T-helper 1 cell (primary cell): ENCODE measurements around the gene SPATA22.
"Not testable (repeated sequence)": the region's sequence is repeated elsewhere in the genome, so short reads cannot be mapped to it uniquely, and the experiment has no call there.

ENCODE experiments used
- DNase-seq, 5 donors: peaks; one replicate each; pipeline ENCODE4 v3.0.0-alpha.2; 2012 to 2020
- total RNA-seq, 4 donors: gene quantifications; one replicate each; lab custom pipeline; 2026; lab: John Stamatoyannopoulos, UW

The SPATA22 gene
- total RNA-seq: 0 to 0.27 (median 0.08) reads per million in 4 donors

GRCh38 chr17:3471599-3471998 is at the start of gene SPATA22:
TSS of gene SPATA22 (minus strand) at chr17:3471819. CDS start at chr17:3469325, 2,494 bp downstream.
- DNase-seq: no peak

DNA sequence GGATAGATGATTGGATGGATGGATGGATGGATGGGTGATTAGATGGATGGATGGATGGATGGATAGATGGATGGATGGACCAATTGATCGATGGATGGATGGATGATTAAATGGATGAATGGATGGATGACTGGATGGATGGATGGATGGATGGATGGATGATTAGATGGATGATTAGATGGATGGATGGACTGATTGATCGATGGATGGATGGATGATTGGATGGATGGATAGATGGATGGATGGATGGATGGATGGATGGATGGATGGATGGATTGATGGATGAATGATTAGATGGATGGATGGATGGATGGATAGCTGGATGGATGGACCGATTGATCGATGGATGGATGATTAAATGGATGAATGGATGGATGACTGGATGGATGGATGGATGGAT is 47.9 kb upstream of the SPATA22 start:
- not testable (repeated sequence) for DNase-seq

DNA sequence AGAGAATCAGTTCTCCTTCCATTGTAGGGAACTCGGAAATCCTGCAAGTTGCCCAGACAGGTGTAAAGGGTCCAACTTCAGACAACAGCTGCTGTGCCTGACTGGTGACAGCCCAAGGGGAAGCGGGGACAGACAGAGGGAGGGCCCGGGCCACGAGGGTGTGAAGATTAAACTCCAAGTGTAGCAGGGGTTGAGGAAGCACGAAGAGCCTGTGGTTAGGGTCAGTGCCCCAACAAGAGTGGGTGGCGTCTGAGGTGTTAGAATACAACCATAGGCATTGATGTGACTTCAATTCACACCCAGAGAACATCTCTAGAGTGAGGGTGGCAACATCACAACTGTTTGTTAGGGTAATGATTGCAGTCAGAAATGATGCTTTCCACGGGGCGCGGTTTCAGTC is 43.3 kb upstream of the SPATA22 start:
- no peak for DNase-seq

DNA sequence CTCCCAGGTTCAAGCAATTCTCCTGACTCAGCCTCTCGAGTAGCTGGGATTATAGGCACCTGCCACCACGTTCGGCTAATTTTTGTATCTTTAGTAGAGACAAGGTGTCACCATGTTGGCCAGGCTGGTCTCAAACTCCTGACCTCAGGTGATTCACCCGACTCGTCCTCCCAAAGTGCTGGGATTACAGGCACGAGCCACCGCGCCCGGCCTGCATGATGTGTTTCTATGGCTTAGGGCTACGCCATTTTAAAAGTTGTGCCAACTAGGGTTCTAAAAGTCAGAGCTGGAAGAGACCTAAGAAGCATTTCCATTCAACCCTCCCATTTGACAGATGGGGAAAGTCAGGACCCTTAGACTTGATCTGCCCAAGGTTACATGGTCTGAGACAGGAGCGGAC is 42.5 kb upstream of the SPATA22 start:
- not testable (repeated sequence) for DNase-seq

DNA sequence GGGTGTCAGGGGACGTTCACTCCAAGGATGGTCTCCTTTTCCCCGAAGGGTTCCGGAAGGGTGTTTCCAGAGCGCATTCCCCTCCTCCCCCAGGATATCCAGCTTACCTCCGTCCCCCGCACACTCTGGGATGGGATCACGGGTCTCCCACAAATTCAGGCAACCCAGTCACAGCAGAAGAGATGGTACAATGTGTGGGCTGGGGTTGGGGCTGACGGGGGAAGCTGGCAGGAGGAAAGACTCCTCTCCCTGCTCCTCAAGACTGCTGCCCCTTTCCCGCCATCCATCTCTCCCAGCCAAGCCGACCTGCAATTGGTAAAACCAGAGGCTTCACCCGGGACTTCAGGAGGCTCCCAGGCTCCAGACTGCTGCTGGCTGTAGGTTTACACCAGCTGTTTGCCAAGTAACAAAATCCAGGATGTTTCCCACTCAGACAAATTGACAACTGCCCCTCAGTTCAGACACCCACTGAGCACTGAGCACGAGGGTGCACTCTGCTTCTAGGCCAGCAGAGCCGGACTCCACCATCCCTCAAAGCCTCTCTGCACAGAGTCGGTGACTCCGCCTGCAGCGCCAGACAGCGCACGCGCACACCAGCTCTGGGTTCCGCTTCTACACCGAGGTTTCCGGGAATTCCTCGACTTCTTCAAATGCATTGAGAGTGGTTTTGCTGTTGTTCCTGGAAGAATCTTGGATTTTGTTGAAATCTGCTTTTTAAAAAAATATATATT is 41.9 kb upstream of the SPATA22 start:
- DNase-seq: no peak

DNA sequence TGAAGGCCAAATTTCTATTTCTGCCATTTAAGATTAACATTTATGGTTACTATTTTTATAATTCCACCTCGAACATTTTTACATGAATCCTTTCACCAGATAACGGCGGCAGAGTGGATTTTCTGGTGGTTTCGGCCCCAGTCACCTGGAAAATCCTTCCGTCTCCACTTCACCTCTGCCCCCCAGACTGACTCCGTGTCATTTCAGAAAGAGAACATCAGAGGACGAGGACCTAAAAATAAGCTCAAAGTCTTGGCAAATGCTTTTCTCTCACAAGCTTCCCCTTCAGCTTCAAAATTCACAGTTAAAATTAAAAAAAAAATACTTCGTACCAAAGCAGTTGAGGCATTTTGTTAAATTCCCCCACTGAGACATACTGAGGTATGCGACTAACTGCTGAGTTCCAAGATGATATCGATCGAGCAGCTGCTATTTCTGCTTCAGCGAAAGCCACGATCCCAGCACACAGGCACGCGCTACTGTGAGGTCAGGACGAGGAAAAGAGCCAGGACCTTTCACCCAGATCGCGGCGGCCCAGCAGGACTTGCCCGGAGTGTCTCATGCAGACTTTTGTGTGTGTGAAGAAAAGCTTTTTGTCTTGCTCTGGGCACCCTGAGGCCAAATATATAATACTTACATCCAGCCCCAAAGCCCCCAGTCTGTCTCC is 41.0 kb upstream of the SPATA22 start:
- no peak for DNase-seq

GRCh38 chr17:3511852-3512504 is 40.4 kb upstream of the SPATA22 start:
- DNase-seq: no peak

GRCh38 chr17:3510090-3510489 is 38.5 kb upstream of the SPATA22 start:
- DNase-seq: no peak

DNA sequence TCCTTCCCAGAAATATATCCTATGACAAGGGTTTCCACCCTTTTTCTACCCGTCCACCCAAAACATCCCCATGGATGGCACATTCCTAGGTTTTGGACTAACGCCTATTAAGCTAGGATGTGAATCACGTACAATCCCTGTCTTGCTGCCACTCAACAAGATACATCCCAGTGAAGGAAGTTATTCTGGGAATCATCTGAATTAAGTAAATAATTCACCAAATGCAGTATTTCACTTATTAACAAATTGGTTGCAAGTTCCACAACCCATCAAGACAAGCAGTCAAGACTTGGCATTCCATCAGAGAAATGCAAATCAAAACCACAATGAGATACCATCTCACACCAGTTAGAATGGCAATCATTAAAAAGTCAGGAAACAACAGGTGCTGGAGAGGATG is 36.2 kb upstream of the SPATA22 start:
- DNase-seq: no peak

DNA sequence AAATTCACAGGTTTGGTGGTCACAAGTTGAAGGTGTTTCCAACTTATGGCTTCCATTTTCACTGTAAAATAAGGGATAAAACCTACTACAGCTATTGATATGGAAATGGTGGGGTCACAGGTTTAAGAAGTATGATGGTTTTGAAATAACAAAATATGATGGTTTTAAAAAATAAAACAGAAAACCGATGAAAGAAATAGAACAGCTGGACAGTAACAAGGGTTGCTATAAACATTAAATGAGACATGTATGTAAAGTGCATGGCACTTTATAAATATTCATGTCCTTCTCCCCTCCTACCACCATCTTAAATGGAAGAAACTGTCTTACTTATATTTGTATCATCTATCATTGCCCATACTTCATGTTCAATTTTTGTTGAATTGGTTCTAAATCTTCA is 35.5 kb upstream of the SPATA22 start:
- no peak for DNase-seq

DNA sequence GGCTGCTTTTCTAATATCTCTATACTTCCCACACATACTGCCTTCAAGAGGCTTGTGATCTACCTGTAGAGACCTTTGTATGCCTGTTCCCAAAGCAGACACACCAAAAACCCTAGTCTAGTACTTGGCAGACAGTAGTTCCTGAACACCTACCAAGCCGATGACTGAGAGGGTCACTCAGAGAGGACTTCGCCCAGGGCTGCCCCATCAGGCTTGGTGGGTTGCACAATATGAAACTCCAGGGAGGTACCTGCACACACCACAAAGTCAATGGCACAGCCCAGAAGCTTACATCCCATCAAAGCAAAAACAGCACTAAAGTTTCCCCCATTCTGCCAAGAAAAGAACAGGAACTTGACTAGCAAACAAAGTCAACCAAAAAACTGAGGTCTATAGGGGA is 34.4 kb upstream of the SPATA22 start:
- DNase-seq: no peak

DNA sequence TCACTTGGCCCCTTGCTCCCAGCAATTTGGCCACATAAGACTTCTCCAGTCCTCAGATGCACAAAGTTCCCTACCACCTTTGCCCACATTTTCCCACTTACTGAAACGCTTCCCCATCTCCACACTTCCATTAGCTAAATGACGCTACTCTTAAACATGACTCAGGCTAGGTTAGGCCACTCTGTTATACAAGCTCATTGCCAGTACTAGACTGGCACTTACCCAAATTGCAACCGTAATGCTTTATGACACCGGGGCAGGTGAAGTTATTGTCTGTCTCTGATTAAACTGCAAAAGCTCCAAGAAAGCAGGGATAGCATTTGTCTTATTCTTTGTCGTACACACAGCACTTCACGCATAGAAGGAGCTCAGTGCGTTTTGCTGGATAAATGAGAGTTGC is 33.4 kb upstream of the SPATA22 start:
- DNase-seq: no peak

- DNase-seq: no peak
Observed at GRCh38 chr17:3503285-3503684, 31.7 kb upstream of the SPATA22 start.

GRCh38 chr17:3502466-3502865 is 30.8 kb upstream of the SPATA22 start:
- no peak for DNase-seq

DNA sequence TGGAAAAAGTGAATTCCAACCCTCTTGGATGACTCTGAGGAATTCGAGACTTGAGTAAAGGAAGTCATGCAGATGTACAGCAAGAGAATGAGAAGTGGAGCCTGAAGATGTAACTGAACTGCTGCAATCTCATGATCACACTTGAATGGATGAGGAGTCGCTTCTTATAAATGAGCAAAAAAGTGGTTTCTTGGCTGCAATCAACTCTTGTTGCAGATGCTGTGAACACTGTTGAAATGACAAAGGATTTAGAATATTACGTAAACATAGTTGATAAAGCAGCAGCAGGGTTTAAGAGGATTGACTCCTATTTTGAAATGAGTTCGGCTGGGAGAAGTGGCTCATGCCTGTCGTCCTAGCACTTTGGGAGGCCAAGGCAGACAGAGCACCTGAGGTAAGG is 29.7 kb upstream of the SPATA22 start:
- DNase-seq: no peak

GRCh38 chr17:3497101-3497500 is 25.5 kb upstream of the SPATA22 start:
- DNase-seq: no peak

DNA sequence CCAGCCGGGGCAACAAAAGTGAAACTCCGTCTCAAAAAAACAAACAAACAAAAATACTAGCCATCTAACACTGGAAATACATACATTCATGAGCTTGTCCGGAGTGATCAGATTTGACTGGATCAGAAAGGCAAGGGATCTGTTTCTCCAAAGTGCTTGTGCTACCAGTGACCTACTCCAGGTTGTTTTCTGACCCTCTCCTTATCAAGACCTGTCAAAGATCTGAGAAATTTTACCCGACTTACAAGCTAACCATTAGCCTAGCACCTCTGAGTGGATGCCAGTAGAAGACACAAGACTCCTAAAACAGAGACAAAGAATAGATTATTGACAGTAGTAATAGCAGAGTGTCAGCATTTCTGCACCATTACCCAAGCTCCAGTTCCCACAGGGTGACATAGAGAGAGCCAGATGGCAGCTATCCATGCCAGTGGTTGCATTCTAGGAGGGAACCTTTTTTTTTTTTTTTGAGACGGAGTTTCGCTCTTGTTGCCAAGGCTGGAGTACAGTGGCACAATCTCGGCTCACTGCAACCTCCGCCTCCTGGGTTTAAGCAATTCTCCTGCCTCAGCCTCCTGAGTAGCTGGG is 14.0 kb upstream of the SPATA22 start:
- DNase-seq: no peak

GRCh38 chr17:3482852-3483251 is 11.2 kb upstream of the SPATA22 start:
- DNase-seq: no peak

- DNase-seq: no peak
Observed at GRCh38 chr17:3479988-3480387, 8.4 kb upstream of the SPATA22 start.

DNA sequence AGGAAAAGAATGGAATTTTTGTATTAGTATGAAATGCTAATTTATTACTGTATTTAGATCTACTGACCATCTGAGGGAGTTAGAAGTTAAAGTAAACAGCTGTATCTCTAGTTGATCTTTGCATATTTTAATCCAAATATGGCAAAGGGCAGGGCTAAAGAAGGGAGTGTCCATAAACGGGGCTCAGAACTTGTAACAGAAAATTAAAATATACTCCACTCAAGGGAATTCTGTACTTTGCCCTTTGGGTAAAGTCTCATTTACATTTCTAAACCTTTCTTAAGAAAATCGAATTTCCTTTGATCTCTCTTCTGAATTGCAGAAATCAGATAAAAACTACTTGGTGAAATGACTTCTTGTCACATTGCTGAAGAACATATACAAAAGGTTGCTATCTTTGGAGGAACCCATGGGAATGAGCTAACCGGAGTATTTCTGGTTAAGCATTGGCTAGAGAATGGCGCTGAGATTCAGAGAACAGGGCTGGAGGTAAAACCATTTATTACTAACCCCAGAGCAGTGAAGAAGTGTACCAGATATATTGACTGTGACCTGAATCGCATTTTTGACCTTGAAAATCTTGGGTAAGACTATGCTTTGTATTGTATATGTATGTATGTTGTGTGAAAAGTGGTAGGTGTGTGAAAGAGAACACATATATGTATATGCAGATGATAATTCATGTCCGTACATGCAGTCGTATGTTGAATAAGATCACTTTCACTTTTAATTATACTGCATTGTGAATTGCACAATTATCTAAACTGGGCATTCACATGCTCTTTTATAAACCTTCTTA is 4.4 kb upstream of the SPATA22 start, which contains the start of gene ASPA:
ASPA (plus strand) TSS at position 186 of the 799 bp plus-strand sequence; CDS start at position 349, 163 bp downstream.
- DNase-seq: no peak

- no peak for DNase-seq
Observed at GRCh38 chr17:3475251-3475685, 3.6 kb upstream of the SPATA22 start.

DNA sequence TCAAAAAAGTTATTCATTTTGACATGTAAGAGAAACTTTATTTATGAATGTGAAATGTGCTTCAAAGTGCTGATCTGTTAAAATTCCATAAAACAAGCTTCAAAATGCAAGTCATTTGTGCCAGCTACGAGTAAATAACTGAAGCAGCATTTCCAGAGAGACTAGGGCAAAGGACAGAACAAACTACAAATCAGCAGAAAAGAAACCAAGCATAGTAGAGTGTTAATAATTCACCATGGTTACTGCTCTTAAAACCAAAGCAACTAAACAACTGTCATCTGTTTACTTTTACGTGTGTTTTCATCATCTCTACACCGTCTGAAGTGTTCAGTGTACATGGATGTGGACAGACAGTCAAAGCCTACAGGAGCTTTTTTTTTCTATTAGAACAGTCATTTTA is 2.6 kb upstream of the SPATA22 start:
- DNase-seq: no peak
